Fibroblast of villous mesenchyme (primary cell): ENCODE measurements around the gene TPSB2. TPM values are rescaled to one million over a fixed set of nuclear protein-coding genes. Genes with fewer than 3 reads are reported as not detected.
"Not testable (repeated sequence)": the region's sequence is repeated elsewhere in the genome, so short reads cannot be mapped to it uniquely, and the experiment has no call there.

Experiments used
- DNase-seq: peaks from one replicate; pipeline ENCODE4 v3.0.0-alpha.2; 2010; ENCODE audit warnings: low read depth
- H3K4me3 ChIP-seq: 2 replicates; pipeline ENCODE4 v1.5.1; 2011; ENCODE audit warnings: low read depth, mild to moderate bottlenecking, low read length
- CTCF ChIP-seq: IDR thresholded peaks from 2 replicates; pipeline ENCODE4 v1.5.1; 2012; ENCODE audit warnings: low read depth, mild to moderate bottlenecking, low read length; ENCODE audit not compliant: insufficient read depth
- total RNA-seq: library from RNA; depleted of rRNA; stranded (reverse); fragments of >200 nt; gene quantifications from 2 replicates; pipeline ENCODE4 v1.2.3, GENCODE V29; 2012

The TPSB2 gene
- total RNA-seq, 1 donor = not detected

- TF ChIP-seq CTCF = no peak
- H3K4me3 ChIP-seq = no peak overlapping the region
These were observed 30.2 kb upstream of the TPSB2 start for GRCh38 chr16:1260101-1260680.

GRCh38 chr16:1259760-1260068, 29.7 kb upstream of the TPSB2 start:
- H3K4me3 ChIP-seq = no peak overlapping the region
- no peak for DNase-seq
- TF ChIP-seq CTCF = no peak

More at GRCh38 chr16:1260101-1260680, 30.2 kb upstream of the TPSB2 start:
- no peak for DNase-seq

DNA sequence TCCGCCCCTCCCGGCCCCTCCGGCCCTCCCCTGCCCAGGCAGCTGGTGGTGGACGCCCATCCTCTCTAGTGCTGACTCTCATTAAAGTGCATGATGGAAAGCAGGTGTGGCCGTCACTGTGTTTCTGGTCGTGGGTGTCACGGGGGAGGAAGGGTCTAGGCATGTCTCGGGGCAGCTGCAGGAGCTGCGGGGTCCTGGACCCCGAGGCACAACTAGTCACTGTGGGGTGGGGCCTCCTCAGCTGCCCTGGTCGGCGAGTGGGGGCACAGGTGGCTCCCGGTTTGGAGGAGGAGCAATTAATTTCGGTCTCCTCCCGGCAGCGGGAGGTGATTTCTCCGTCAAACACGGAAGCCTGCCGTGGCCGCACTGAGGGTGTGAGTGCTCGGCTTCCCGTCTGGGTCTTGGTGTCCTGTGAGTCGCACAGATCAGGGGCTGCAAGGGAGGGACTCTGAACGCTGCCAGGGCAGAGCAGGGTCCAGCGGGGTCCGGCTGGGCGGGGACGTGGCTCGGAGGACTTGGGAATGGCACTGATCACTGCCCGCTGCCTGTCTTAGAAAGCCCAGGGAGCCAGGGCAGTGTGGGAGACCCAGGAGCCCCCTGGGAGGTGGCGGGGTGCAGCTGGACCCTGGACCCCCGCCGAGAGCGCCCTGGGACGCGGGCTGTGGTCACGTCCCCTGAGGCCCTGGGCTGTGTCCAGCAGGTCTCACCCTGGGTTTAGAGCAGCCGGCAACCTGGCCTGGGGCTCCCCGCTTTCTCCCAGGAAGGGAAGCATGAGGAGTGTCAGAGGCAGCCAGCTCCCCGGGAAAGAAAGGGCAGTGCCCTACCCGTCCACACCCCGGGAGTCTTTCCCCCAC, 29.1 kb upstream of the TPSB2 start:
- no peak for TF ChIP-seq CTCF
- no peak overlapping the region for H3K4me3 ChIP-seq
- DNase-seq = no peak

DNA sequence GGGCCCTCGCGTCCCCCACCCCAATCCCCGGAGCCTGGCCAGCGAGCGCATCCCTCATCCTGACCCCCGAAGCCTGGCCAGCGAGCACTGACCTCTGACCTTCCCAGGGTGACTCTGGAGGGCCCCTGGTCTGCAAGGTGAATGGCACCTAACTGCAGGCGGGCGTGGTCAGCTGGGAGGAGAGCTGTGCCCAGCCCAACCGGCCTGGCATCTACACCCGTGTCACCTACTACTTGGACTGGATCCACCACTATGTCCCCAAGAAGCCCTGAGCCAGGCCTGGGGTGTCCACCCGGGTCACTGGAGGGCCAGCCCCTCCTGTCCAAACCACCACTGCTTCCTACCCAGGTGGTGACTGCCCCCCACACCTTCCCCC, 28.2 kb upstream of the TPSB2 start:
- TF ChIP-seq CTCF = no peak
- no peak for DNase-seq
- H3K4me3 ChIP-seq = no peak overlapping the region

DNA sequence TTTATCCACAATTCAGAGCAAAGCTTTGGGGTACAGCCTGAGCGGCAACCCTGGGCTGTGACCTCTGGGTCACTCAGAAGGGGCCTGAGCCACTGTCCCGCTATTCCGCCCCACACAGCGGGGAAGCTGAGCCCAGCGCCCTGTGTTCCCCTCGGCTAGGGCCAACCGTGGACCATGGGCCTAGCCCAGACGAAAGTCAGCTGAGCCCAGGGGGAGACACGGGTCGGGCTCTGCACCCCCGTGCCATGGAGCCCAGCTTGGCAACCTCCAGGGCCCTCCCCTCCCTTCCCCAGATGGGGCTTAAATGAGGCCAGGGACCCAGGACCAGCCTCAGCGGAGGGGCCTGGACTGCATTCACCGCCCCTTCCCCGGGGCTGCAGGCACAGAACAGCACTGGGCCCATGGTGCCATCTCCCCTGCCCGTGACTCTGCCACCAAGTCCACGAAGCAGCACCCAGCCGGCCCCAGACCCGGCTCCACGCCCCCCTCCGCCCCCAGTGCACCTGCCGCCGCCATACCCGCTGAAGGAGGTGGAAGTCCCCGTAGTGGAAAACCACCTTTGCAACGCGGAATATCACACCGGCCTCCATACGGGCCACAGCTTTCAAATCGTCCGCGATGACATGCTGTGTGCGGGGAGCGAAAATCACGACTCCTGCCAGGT, 27.7 kb upstream of the TPSB2 start:
- no peak for DNase-seq
- no peak for TF ChIP-seq CTCF
- H3K4me3 ChIP-seq = no peak overlapping the region

GRCh38 chr16:1256874-1257322, 26.9 kb upstream of the TPSB2 start:
- no peak overlapping the region for H3K4me3 ChIP-seq
- TF ChIP-seq CTCF = no peak
- no peak for DNase-seq

- not testable (repeated sequence) for H3K4me3 ChIP-seq, DNase-seq
These were observed 26.4 kb upstream of the TPSB2 start for GRCh38 chr16:1256296-1256873.

GRCh38 chr16:1255276-1256122, 25.5 kb upstream of the TPSB2 start, which contains the start of gene TPSD1:
TPSD1 (plus strand) TSS chr16:1256069; CDS start chr16:1256281, 212 bp downstream.
- not testable (repeated sequence) for DNase-seq, H3K4me3 ChIP-seq

DNA sequence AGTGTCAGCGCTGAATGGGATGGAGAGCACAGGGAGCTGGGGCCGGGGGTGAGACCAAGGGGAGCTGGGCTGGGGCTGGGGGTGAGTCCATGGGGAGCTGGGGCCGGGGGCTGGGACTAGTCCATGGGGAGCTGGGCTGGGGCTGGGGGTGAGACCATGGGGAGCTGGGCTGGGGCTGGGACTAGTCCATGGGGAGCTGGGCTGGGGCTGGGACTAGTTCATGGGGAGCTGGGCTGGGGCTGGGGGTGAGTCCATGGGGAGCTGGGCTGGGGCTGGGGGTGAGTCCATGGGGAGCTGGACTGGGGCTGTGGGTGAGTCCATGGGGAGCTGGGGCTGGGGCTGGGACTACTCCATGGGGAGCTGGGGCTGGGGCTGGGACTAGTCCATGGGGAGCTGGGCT, 24.8 kb upstream of the TPSB2 start:
- not testable (repeated sequence) for H3K4me3 ChIP-seq, DNase-seq
